Stomach (tissue), 4 donors: ENCODE results near the gene KIF3B.

ENCODE experiments used
- EP300 ChIP-seq: sonication (generic); formaldehyde crosslinking; IDR thresholded peaks from one replicate; pipeline ENCODE4 v1.6.1; 2017; ENCODE audit warnings: antibody characterized with exemption
- POLR2A ChIP-seq, 4 donors: fragments of 450-650 bp; IDR thresholded peaks; one replicate each; pipeline ENCODE4 v1.6.1; 2016; ENCODE audit warnings: antibody characterized with exemption in 4 of 4, control low read depth in 2 of 4, mild to moderate bottlenecking in 1 of 4, moderate library complexity in 1 of 4
- POLR2AphosphoS5 ChIP-seq, 3 donors: sonication (generic); formaldehyde crosslinking; IDR thresholded peaks; one replicate each; pipeline ENCODE4 v1.6.1; 2016; ENCODE audit warnings: antibody characterized with exemption in 3 of 3
- TF ChIP-seq, protein P1 (sequence below), 7 experiments: fragments of 450-650 bp in 4 of 7; fragments of 200-600 bp in 3 of 7; sonication (generic) in 3 of 7; IDR thresholded peaks; one replicate each; pipeline ENCODE4 v1.5.1; 2016 to 2019; ENCODE audit warnings: antibody characterized with exemption in 7 of 7, control low read depth in 2 of 7, mild to moderate bottlenecking in 1 of 7

DNA sequence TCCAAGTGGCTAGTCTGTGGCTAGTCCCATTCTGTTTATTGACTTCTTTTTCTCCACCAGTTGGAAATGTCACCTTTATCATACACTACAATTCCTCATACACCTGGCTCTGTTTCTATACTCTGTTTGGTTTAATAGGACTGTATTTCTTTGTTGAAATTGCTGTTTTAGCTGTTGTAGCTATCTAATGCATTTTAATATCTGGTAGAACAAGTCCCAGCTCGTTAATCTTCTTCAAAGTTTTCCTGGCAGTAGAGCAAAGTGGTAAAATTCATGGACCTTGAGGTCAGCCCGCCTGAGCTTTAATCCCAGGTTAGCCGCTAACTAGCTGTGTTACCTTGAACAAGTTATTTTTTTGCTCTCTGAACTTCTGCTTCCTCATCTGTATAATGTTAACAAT is 70.8 kb downstream of the KIF3B start:
- TF ChIP-seq, protein P1, sequence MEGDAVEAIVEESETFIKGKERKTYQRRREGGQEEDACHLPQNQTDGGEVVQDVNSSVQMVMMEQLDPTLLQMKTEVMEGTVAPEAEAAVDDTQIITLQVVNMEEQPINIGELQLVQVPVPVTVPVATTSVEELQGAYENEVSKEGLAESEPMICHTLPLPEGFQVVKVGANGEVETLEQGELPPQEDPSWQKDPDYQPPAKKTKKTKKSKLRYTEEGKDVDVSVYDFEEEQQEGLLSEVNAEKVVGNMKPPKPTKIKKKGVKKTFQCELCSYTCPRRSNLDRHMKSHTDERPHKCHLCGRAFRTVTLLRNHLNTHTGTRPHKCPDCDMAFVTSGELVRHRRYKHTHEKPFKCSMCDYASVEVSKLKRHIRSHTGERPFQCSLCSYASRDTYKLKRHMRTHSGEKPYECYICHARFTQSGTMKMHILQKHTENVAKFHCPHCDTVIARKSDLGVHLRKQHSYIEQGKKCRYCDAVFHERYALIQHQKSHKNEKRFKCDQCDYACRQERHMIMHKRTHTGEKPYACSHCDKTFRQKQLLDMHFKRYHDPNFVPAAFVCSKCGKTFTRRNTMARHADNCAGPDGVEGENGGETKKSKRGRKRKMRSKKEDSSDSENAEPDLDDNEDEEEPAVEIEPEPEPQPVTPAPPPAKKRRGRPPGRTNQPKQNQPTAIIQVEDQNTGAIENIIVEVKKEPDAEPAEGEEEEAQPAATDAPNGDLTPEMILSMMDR (IDR thresholded peaks at IDR 0.05), result no peak
- TF ChIP-seq POLR2A (IDR thresholded peaks at IDR 0.05) (no peak), POLR2AphosphoS5 (IDR thresholded peaks at IDR 0.05) (no peak), EP300 (no peak)
